ENCODE results near the gene ZNF629.

DNA sequence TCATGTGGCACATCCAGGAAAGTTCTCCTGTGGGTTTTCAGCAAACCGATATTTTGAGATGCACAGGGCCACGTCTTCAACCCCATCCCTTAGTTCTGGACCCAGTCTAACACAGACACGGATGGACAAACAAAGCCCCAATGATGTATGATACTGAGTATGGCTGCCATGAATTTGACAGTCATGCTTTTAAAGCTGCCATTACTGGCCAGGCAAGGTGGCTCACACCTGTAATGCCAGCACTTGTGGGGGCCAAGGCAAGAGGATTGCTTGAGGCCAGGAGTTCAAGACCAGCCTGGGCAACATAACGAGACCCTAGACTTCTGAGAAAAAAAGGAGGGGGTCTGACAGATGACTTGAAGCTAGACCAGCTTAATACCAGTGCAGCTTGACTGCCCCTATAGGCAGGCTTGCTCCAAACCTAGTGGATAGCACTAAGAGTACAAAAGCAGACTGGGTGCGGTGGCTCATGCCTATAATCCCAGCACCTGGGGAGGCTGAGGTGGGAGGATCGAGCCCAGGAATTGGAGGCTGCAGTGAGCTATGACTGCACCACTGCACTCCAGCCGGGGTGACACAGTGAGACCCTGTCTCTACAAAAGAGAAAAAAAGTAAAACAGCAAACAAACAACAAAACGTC lies 10.8 kb upstream of the ZNF629 start:
- no peak for TF ChIP-seq POLR2A (IDR thresholded peaks at IDR 0.05)
- TF ChIP-seq, protein P1, sequence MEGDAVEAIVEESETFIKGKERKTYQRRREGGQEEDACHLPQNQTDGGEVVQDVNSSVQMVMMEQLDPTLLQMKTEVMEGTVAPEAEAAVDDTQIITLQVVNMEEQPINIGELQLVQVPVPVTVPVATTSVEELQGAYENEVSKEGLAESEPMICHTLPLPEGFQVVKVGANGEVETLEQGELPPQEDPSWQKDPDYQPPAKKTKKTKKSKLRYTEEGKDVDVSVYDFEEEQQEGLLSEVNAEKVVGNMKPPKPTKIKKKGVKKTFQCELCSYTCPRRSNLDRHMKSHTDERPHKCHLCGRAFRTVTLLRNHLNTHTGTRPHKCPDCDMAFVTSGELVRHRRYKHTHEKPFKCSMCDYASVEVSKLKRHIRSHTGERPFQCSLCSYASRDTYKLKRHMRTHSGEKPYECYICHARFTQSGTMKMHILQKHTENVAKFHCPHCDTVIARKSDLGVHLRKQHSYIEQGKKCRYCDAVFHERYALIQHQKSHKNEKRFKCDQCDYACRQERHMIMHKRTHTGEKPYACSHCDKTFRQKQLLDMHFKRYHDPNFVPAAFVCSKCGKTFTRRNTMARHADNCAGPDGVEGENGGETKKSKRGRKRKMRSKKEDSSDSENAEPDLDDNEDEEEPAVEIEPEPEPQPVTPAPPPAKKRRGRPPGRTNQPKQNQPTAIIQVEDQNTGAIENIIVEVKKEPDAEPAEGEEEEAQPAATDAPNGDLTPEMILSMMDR (IDR thresholded peaks at IDR 0.05), result no peak

Data from adrenal gland (tissue), 5 donors.